IMR-90 (cell line): ENCODE results near the gene RPL36. TPM values are rescaled to one million over a fixed set of nuclear protein-coding genes. Genes with fewer than 3 reads are reported as not detected.

Experiments used
- ATAC-seq: fragments of 200-7000 bp; cut with Tn5 transposase; 2 replicates; pipeline ENCODE4 v1.9.1; 2020; ENCODE audit warnings: low read depth, mild to moderate bottlenecking, moderate library complexity
- BruUV-seq: library from RNA; stranded (reverse); fragments of 400-500 nt; replicated peaks from 2 replicates; lab custom pipeline; 2021; lab: Mats Ljungman, UMichigan
- CTCF ChIA-PET: fragments of 300-600 bp; formaldehyde crosslinking; extraction: SDS; loops from one replicate; lab custom pipeline; 2021; ENCODE audit warnings: antibody characterized with exemption; lab: Yijun Ruan, JAX
- POLR2A ChIA-PET: fragments of 300-600 bp; sonication (Branson Sonifier 250); formaldehyde crosslinking; loops from one replicate; lab custom pipeline; 2022; ENCODE audit warnings: antibody characterized with exemption; ENCODE audit not compliant: unreplicated experiment; lab: Charles Lee
- DNase-seq: peaks from one replicate; pipeline ENCODE4 v3.0.0; 2013
- H2AFZ ChIP-seq: replicated peaks from 2 replicates; pipeline ENCODE3; 2013; ENCODE audit warnings: low read length, mild to moderate bottlenecking; ENCODE audit not compliant: poor library complexity
- H2AK5ac ChIP-seq: 2 replicates; pipeline ENCODE4 v1.6.1; 2013; ENCODE audit warnings: low read depth, low read length, inconsistent platforms
- H2AK9ac ChIP-seq: replicated peaks from 2 replicates; pipeline ENCODE3; 2013; ENCODE audit warnings: mild to moderate bottlenecking, low read depth, low read length, moderate library complexity; ENCODE audit not compliant: poor library complexity
- H2BK120ac ChIP-seq: 2 replicates; pipeline ENCODE4 v1.6.1; 2013; ENCODE audit warnings: low read depth, low read length, inconsistent platforms
- H2BK15ac ChIP-seq: 3 replicates; pipeline ENCODE4 v1.6.1; 2013; ENCODE audit warnings: low read depth, low read length, inconsistent platforms
- H2BK20ac ChIP-seq: 2 replicates; pipeline ENCODE4 v1.6.1; 2013; ENCODE audit warnings: low read depth, mild to moderate bottlenecking, inconsistent platforms, low read length, moderate library complexity
- H2BK5ac ChIP-seq: 2 replicates; pipeline ENCODE4 v1.6.1; 2013; ENCODE audit warnings: mild to moderate bottlenecking, low read depth, low read length, inconsistent platforms; ENCODE audit not compliant: poor library complexity, severe bottlenecking
- H3K14ac ChIP-seq: replicated peaks from 2 replicates; pipeline ENCODE4 v1.6.1; 2013; ENCODE audit warnings: low read depth, low read length, inconsistent platforms
- H3K18ac ChIP-seq: 2 replicates; pipeline ENCODE4 v1.6.1; 2013; ENCODE audit warnings: low read depth, low read length, control low read depth
- H3K23ac ChIP-seq: 2 replicates; pipeline ENCODE4 v1.6.1; 2013; ENCODE audit warnings: low read depth, low read length, inconsistent platforms
- H3K27ac ChIP-seq: 2 replicates; pipeline ENCODE4 v1.5.1; 2013; ENCODE audit warnings: mild to moderate bottlenecking, control low read depth, low read length; ENCODE audit not compliant: insufficient read depth
- H3K27me3 ChIP-seq: 2 replicates; pipeline ENCODE4 v1.6.1; 2013; ENCODE audit warnings: low read length; ENCODE audit not compliant: control insufficient read depth, insufficient read depth
- H3K36me3 ChIP-seq: 2 replicates; pipeline ENCODE4 v1.6.1; 2013; ENCODE audit warnings: low read length, mixed read lengths; ENCODE audit not compliant: control insufficient read depth, insufficient read depth
- H3K4ac ChIP-seq: 2 replicates; pipeline ENCODE4 v1.6.1; 2013; ENCODE audit warnings: low read depth, low read length, inconsistent platforms
- H3K4me1 ChIP-seq: 2 replicates; pipeline ENCODE4 v1.6.1; 2013; ENCODE audit warnings: low read length, mixed read lengths; ENCODE audit not compliant: control insufficient read depth, insufficient read depth
- H3K4me2 ChIP-seq: 2 replicates; pipeline ENCODE4 v1.6.1; 2013; ENCODE audit warnings: low read depth, mild to moderate bottlenecking, control low read depth, low read length, moderate library complexity
- H3K4me3 ChIP-seq: 2 replicates; pipeline ENCODE4 v1.5.1; 2013; ENCODE audit warnings: low read depth, mild to moderate bottlenecking, control low read depth, low read length, moderate library complexity; ENCODE audit not compliant: insufficient read depth
- H3K56ac ChIP-seq: 2 replicates; pipeline ENCODE4 v1.6.1; 2013; ENCODE audit warnings: low read length, inconsistent platforms; ENCODE audit not compliant: insufficient read depth; ENCODE audit errors: extremely low read depth
- H3K79me1 ChIP-seq, 2 experiments: 2 replicates each; pipeline ENCODE4 v1.6.1; 2013; ENCODE audit warnings: low read length in 2 of 2, inconsistent platforms in 1 of 2, low read depth in 1 of 2
- H3K9ac ChIP-seq: 2 replicates; pipeline ENCODE4 v1.6.1; 2013; ENCODE audit warnings: low read depth, low read length, control low read depth
- H3K9me1 ChIP-seq: 2 replicates; pipeline ENCODE4 v1.6.1; 2013; ENCODE audit warnings: low read length, inconsistent platforms; ENCODE audit not compliant: insufficient read depth
- H3K9me3 ChIP-seq: 2 replicates; pipeline ENCODE4 v1.6.1; 2013; ENCODE audit warnings: low read length; ENCODE audit not compliant: control insufficient read depth, insufficient read depth
- H4K20me1 ChIP-seq: 2 replicates; pipeline ENCODE4 v1.6.1; 2013; ENCODE audit warnings: low read length, inconsistent platforms; ENCODE audit not compliant: insufficient read depth
- H4K5ac ChIP-seq: 2 replicates; pipeline ENCODE4 v1.6.1; 2013; ENCODE audit warnings: mild to moderate bottlenecking, low read depth, low read length, control low read depth
- H4K8ac ChIP-seq, 2 experiments: 2 replicates each; pipeline ENCODE4 v1.6.1; 2013; ENCODE audit warnings: low read depth in 2 of 2, low read length in 2 of 2, control low read depth in 1 of 2, inconsistent platforms in 1 of 2
- H4K91ac ChIP-seq: 2 replicates; pipeline ENCODE4 v1.6.1; 2013; ENCODE audit warnings: low read depth, low read length, inconsistent platforms; ENCODE audit not compliant: insufficient read depth
- BHLHE40 ChIP-seq: fragments of 150-350 bp; IDR thresholded peaks from 2 replicates; pipeline ENCODE4 v1.6.1; 2016; ENCODE audit warnings: mild to moderate bottlenecking, low read depth, low read length
- CEBPB ChIP-seq: IDR thresholded peaks from 2 replicates; pipeline ENCODE4 v1.6.1; 2012; ENCODE audit warnings: low read depth, low read length, improper control_type of control experiment
- CHD1 ChIP-seq: IDR thresholded peaks from 2 replicates; pipeline ENCODE4 v1.6.1; 2012; ENCODE audit warnings: low read depth, low read length, improper control_type of control experiment
- CTCF ChIP-seq: conservative IDR thresholded peaks from 2 replicates; pipeline ENCODE4 v1.5.1; 2012; ENCODE audit warnings: mild to moderate bottlenecking, low read depth, low read length, improper control_type of control experiment
- FOS ChIP-seq: fragments of 150-350 bp; IDR thresholded peaks from 2 replicates; pipeline ENCODE4 v1.6.1; 2016; ENCODE audit warnings: low read depth, low read length
- MAZ ChIP-seq: IDR thresholded peaks from 2 replicates; pipeline ENCODE4 v1.6.1; 2012; ENCODE audit warnings: low read depth, mild to moderate bottlenecking, low read length, improper control_type of control experiment, moderate library complexity, borderline replicate concordance
- MXI1 ChIP-seq: IDR thresholded peaks from 2 replicates; pipeline ENCODE4 v1.6.1; 2012; ENCODE audit warnings: low read depth, mild to moderate bottlenecking, low read length, moderate library complexity, borderline replicate concordance
- NFE2L2 ChIP-seq: fragments of 150-350 bp; IDR thresholded peaks from 2 replicates; pipeline ENCODE4 v1.6.1; 2016; ENCODE audit warnings: low read depth, mild to moderate bottlenecking, low read length
- POLR2A ChIP-seq: IDR thresholded peaks from 2 replicates; pipeline ENCODE4 v1.6.1; 2012; ENCODE audit warnings: mild to moderate bottlenecking, low read depth, low read length
- RCOR1 ChIP-seq: IDR thresholded peaks from 2 replicates; pipeline ENCODE4 v1.6.1; 2012; ENCODE audit warnings: mild to moderate bottlenecking, low read length, improper control_type of control experiment; ENCODE audit not compliant: insufficient replicate concordance
- RFX5 ChIP-seq: IDR thresholded peaks from 2 replicates; pipeline ENCODE4 v1.8.0; 2012; ENCODE audit warnings: low read depth, mild to moderate bottlenecking, low read length, moderate library complexity
- SMC3 ChIP-seq: fragments of 150-350 bp; IDR thresholded peaks from 2 replicates; pipeline ENCODE4 v1.6.1; 2016; ENCODE audit warnings: low read depth, mild to moderate bottlenecking, antibody characterized with exemption, low read length, moderate library complexity
- USF2 ChIP-seq: fragments of 150-350 bp; IDR thresholded peaks from 2 replicates; pipeline ENCODE4 v1.6.1; 2017; ENCODE audit warnings: mild to moderate bottlenecking, antibody characterized with exemption, low read length, low read depth
- WGBS, 2 experiments: methylation state at CpG; one replicate each; pipeline versions ENCODE4 v1.1.5 to v1.1.7; 2013; ENCODE audit warnings: missing lambda C conversion rate in 2 of 2; ENCODE audit not compliant: insufficient read length in 1 of 2; ENCODE audit errors: extremely low coverage in 2 of 2; 5-methylcytosine and 5-hydroxymethylcytosine counted together
- dilution Hi-C: fragments of 300-500 bp; cut with HindIII; formaldehyde crosslinking; loops from one replicate; pipeline ENCODE4 v1.14.3; 2018; ENCODE audit warnings: low sequenced_read_pairs; ENCODE audit not compliant: unreplicated experiment
- in situ Hi-C: fragments of 300-500 bp; cut with MboI; formaldehyde crosslinking; loops from 3 replicates; pipeline ENCODE4 v1.14.3; 2019; ENCODE audit warnings: low sequenced_read_pairs, inconsistent platforms, mixed read lengths
- intact Hi-C: fragments of 100-400 bp; cut with micrococcal nuclease; formaldehyde crosslinking; loops from 2 replicates; pipeline ENCODE4 v1.10.0; 2022
- polyA plus RNA-seq, 3 experiments: library from polyadenylated mRNA; depleted of rRNA; stranded (reverse); fragments of >200 nt; gene quantifications; 2 replicates each; pipeline ENCODE4 v1.2.3, GENCODE V29; 2012; ENCODE audit warnings: low replicate concordance in 1 of 3
- total RNA-seq: library from RNA; depleted of rRNA; stranded (reverse); fragments of >200 nt; gene quantifications from 2 replicates; pipeline ENCODE4 v1.2.3, GENCODE V29; 2012
- TF ChIP-seq, protein P1 (sequence below): fragments of 150-350 bp; IDR thresholded peaks from 2 replicates; pipeline ENCODE4 v1.6.1; 2016; ENCODE audit warnings: low read depth, mild to moderate bottlenecking, low read length, moderate library complexity, borderline replicate concordance

The RPL36 gene
- total and polyA plus RNA-seq, 2 of the 4 experiments (the other 2 are of a cell fraction): 232 to 757 TPM

DNA sequence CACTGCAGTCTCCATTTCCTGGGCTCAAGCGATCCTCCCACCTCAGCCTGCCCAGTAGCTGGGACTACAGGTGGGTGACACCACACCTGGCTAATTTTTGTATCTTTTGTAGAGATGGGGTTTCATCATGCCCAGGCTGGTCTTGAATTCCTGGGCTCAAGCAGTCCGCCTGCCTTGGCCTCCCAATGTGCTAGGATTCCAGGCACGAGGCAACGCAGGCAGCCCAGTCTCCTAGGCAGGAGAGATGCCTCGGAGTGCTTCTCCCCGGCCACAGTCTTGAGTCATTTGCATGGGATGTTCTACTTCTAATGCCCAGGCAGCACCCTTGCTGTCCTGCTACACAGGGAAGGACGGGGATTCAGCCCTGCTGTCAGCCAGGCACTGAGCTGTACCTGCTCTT, 18.5 kb upstream of the RPL36 start:
- H3K9me3 ChIP-seq: no peaks in the 10 kb centered on the region
- H3K27ac ChIP-seq: no peak overlapping the region
- no peak overlapping the region for H3K4me3 ChIP-seq
- in situ Hi-C loops: no loop called here
- no peak for DNase-seq
- H2BK5ac ChIP-seq: no peak overlapping the region
- no peak for TF ChIP-seq MAZ
- no peak for TF ChIP-seq BHLHE40
- TF ChIP-seq MXI1: no peak
- TF ChIP-seq POLR2A: no peak
- no peak for TF ChIP-seq RCOR1
- no peak for TF ChIP-seq SMC3
- no peak for TF ChIP-seq RFX5
- TF ChIP-seq USF2: no peak
- TF ChIP-seq FOS: no peak
- TF ChIP-seq CEBPB: no peak
- TF ChIP-seq CHD1: no peak
- TF ChIP-seq CTCF: no peak
- TF ChIP-seq, protein P1, sequence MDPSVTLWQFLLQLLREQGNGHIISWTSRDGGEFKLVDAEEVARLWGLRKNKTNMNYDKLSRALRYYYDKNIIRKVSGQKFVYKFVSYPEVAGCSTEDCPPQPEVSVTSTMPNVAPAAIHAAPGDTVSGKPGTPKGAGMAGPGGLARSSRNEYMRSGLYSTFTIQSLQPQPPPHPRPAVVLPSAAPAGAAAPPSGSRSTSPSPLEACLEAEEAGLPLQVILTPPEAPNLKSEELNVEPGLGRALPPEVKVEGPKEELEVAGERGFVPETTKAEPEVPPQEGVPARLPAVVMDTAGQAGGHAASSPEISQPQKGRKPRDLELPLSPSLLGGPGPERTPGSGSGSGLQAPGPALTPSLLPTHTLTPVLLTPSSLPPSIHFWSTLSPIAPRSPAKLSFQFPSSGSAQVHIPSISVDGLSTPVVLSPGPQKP: no peak
- no peak for TF ChIP-seq NFE2L2
- no TSS peak for BruUV-seq
- H3K79me1 ChIP-seq: peaks cover 3 to 22% of the 10 kb centered on the region in 2 experiments; a peak in 2 of 4 replicates
- no peak overlapping the region for H3K9ac ChIP-seq
- no peak overlapping the region for H2AK9ac ChIP-seq
- WGBS, 2 experiments: 85% methylated on average over 5 of the region's 7 CpGs; no CpG with 5 or more reads in 1 of the 2 experiments
- no peak overlapping the region for H3K4ac ChIP-seq
- no peak overlapping the region for H3K18ac ChIP-seq
- dilution Hi-C loops: no loop called here
- no peak overlapping the region for H3K14ac ChIP-seq
- H3K56ac ChIP-seq: no peak overlapping the region
- CTCF ChIA-PET: no interaction called here
- intact Hi-C loops: no loop called here
- no peak overlapping the region for H2BK120ac ChIP-seq
- no peak overlapping the region for H4K91ac ChIP-seq
- H3K4me2 ChIP-seq: no peak overlapping the region
- H3K4me1 ChIP-seq: no peaks in the 10 kb centered on the region
- H3K27me3 ChIP-seq: no peaks in the 10 kb centered on the region
- no peak overlapping the region for H2AK5ac ChIP-seq
- no peak for ATAC-seq
- H4K20me1 ChIP-seq: peaks cover 14% of the 10 kb centered on the region; the same call in 1 of the 2 replicates
- no peak overlapping the region for H4K8ac ChIP-seq
- H2BK20ac ChIP-seq: no peak overlapping the region
- peaks cover 10% of the 10 kb centered on the region; the same call in 1 of the 2 replicates for H3K9me1 ChIP-seq
- POLR2A ChIA-PET: no interaction called here
- no peak overlapping the region for H2AFZ ChIP-seq
- H3K23ac ChIP-seq: no peak overlapping the region
- peaks cover 35% of the 10 kb centered on the region for H3K36me3 ChIP-seq
- H2BK15ac ChIP-seq: no peak overlapping the region
- no peak overlapping the region for H4K5ac ChIP-seq
